Measurements from ENCODE around the gene KIF1B.
"Not testable (repeated sequence)": the region's sequence is repeated elsewhere in the genome, so short reads cannot be mapped to it uniquely, and the experiment has no call there.

Gene KIF1B

DNA sequence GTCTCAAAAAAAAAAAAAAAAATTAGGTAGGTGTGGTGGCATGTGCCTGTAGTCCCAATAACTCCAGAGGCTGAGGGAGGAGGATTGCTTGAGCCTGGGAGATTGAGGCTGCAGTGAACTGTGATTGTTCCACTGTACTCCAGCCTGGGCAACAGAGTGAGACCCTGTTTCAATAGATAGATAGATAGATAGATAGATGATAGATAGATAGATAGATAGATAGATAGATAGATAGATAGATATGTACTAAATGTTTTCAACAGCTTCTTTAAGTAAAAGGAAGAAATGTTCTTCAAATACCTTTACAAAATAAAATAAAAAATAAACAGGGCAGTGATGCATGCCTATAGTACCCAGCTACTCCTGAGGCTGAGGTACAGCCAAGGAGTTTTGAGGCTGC lies 9.8 kb downstream of the KIF1B start:
- H3K27me3 Mint-ChIP-seq, result no peaks in the 10 kb centered on the region
- ATAC-seq (replicated peaks; ENCODE audit: extremely low read depth, poor library complexity, severe bottlenecking) (no peak), DNase-seq (ENCODE audit: low spot score in 2 of 2) (no peak)
- H3K4me1 Mint-ChIP-seq, result peaks cover 30% of the 10 kb centered on the region
- H3K4me3 Mint-ChIP-seq, result no peak overlapping the region
- H3K27ac Mint-ChIP-seq (ENCODE audit: low read depth), result no peak overlapping the region
- H3K36me3 Mint-ChIP-seq (ENCODE audit: insufficient read depth), result no peaks in the 10 kb centered on the region
- no peaks in the 10 kb centered on the region for H3K9me3 Mint-ChIP-seq

DNA sequence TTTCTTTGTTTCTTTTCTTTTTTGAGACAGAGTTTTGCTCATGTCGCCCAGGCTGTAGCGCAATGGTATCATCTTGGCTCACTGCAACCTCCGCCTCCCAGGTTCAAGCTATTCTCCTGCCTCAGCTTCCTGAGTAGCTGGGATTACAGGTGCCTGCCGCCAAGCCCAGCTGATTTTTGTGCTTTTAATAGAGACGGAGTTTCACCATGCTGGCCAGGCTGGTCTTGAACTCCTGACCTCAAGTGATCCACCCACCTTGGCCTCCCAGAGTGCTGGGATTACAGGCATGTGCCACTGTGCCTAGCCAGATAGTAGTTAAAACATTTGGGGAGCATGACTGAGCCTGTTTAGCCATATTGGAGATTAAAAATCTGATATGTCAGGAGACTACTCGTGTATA lies 10.3 kb downstream of the KIF1B start:
- not testable (repeated sequence) for H3K27ac Mint-ChIP-seq (ENCODE audit: low read depth); H3K9me3 Mint-ChIP-seq; H3K4me3 Mint-ChIP-seq; H3K27me3 Mint-ChIP-seq; ATAC-seq (replicated peaks; ENCODE audit: extremely low read depth, poor library complexity, severe bottlenecking); H3K36me3 Mint-ChIP-seq (ENCODE audit: insufficient read depth); DNase-seq (ENCODE audit: low spot score in 2 of 2)
- H3K4me1 Mint-ChIP-seq, result peaks cover 30% of the 10 kb centered on the region

DNA sequence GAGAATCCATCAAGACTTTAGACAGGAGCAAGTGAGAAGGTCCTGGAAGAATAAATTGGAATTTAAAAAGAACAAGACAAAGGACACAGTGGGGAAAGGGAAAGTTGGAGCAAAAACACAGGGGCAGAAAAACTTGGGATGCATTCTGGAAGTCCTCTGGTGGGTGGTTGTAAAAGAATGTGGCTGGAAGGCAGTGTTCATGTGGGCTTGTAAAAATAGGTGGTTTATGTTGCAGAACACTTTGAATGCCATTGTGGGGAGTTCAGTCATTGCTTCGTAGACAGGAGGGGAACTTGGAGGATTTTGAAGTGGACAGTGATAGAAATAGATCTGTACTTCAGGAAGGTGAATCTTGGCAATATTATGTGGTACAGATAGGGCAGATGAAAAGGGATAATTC lies 15.2 kb downstream of the KIF1B start:
- H3K27me3 Mint-ChIP-seq, result no peaks in the 10 kb centered on the region
- no peak overlapping the region for H3K4me3 Mint-ChIP-seq
- ATAC-seq (replicated peaks; ENCODE audit: extremely low read depth, poor library complexity, severe bottlenecking) (no peak), DNase-seq (ENCODE audit: low spot score in 2 of 2) (no peak)
- no peaks in the 10 kb centered on the region for H3K9me3 Mint-ChIP-seq
- no peaks in the 10 kb centered on the region for H3K36me3 Mint-ChIP-seq (ENCODE audit: insufficient read depth)
- H3K4me1 Mint-ChIP-seq, result peaks cover 12% of the 10 kb centered on the region
- H3K27ac Mint-ChIP-seq (ENCODE audit: low read depth), result peak overlapping the region; percentile 12

DNA sequence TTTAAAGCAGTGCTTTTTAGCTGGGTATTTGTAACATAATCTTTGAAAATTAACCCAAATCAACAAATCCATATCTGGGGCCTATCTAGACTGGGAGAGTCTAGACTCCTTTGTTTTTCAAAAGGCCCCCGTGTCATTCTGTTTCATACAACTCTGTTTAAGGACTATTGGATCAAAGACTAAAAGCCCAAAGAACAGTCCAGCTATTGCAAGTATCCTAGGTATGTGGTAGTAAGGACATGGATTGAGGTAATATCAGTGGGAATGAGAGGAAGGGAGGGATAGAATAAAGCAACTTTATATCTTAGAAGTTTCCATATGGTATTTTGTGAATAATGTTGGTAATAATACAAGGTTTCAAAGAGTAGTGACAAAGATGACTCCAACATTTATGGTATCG lies 18.2 kb downstream of the KIF1B start:
- no peaks in the 10 kb centered on the region for H3K36me3 Mint-ChIP-seq (ENCODE audit: insufficient read depth)
- H3K9me3 Mint-ChIP-seq, result no peaks in the 10 kb centered on the region
- DNase-seq (ENCODE audit: low spot score in 2 of 2), result no peak
- no peak overlapping the region for H3K27ac Mint-ChIP-seq (ENCODE audit: low read depth)
- H3K27me3 Mint-ChIP-seq, result no peaks in the 10 kb centered on the region
- H3K4me3 Mint-ChIP-seq, result no peak overlapping the region
- peaks cover 12% of the 10 kb centered on the region for H3K4me1 Mint-ChIP-seq
- ATAC-seq (replicated peaks; ENCODE audit: extremely low read depth, poor library complexity, severe bottlenecking), result no peak

DNA sequence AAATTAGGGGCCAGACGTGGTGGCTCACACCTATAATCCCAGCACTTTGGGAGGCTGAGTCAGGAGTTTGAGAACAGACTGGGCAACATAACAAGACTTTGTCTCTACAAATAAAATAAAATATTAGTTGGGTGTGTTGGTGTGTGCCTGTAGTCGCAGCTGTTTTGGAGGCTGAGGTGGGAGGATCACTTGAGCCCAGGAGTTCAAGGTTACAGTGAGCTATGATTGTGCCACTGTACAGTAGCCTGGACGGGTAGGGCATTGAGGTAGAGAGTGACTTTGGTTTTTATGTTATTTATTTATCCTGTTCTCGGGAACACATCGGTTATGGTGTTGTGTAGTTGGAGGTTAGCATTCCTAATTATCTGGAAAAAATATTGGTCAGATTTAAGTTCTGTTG lies 19.5 kb downstream of the KIF1B start:
- peaks cover 7% of the 10 kb centered on the region for H3K36me3 Mint-ChIP-seq (ENCODE audit: insufficient read depth)
- no peaks in the 10 kb centered on the region for H3K9me3 Mint-ChIP-seq
- H3K4me1 Mint-ChIP-seq, result peaks cover 12% of the 10 kb centered on the region
- ATAC-seq (replicated peaks; ENCODE audit: extremely low read depth, poor library complexity, severe bottlenecking) (no peak), DNase-seq (ENCODE audit: low spot score in 2 of 2) (no peak)
- H3K27me3 Mint-ChIP-seq, result no peaks in the 10 kb centered on the region
- H3K4me3 Mint-ChIP-seq, result no peak overlapping the region
- H3K27ac Mint-ChIP-seq (ENCODE audit: low read depth), result no peak overlapping the region

DNA sequence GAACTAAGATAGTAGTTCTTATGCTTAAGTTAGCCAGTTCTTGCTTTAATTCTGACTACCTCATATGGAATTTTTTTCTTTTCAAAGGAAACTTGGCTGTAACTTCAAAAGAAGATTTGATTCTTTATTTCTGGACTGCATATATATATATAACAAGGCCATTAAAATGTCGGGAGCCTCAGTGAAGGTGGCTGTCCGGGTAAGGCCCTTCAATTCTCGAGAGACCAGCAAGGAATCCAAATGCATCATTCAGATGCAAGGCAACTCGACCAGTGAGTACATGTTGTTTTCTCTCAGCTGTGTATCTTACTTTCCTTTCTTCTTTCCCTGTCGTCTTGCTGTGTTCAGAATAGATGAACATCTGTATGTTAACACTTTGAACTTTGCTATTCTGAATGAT lies 21.8 kb downstream of the KIF1B start:
- H3K27ac Mint-ChIP-seq (ENCODE audit: low read depth), result no peak overlapping the region
- peaks cover under 1% of the 10 kb centered on the region for H3K4me1 Mint-ChIP-seq
- no peaks in the 10 kb centered on the region for H3K9me3 Mint-ChIP-seq
- DNase-seq (ENCODE audit: low spot score in 2 of 2) (no peak), ATAC-seq (replicated peaks; ENCODE audit: extremely low read depth, poor library complexity, severe bottlenecking) (no peak)
- H3K36me3 Mint-ChIP-seq (ENCODE audit: insufficient read depth), result peaks cover 10% of the 10 kb centered on the region
- no peak overlapping the region for H3K4me3 Mint-ChIP-seq
- no peaks in the 10 kb centered on the region for H3K27me3 Mint-ChIP-seq

DNA sequence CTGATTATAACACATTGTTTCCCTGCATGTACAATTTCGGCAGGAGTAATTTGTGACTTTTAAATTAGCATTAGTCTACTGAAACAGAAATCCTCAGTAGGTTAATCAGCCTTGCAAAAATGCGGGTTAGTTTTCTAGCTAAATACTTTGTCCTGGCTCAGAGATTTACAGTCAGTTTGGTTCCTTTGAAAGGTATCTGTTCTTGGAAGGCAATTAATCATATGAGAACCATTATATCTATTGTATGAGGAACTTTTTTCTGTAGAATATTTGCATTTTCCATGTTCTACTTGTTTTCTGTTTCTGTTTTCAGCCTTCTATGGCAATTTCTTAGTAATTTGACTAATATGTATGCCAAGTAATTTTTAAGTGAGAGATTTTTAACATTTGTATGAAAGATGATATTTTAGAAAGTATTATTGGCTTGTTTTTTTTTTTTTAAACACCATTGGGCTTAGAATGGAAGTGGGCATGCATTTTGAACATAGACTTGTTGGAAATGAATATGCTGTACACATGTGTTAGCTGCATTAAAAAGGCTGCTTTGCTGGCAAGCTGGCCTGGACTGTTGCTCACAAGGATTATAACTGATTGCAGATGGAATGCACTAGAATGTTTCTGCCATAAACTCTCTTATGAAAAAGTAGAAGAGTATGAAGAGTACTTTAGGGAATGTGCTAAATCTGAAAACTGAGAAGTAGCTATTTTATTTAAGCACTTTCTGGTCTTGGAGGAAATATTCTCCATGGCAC lies 26.2 kb downstream of the KIF1B start:
- Mint-ChIP-seq H3K27ac (ENCODE audit: low read depth) (no peak overlapping the region), H3K36me3 (ENCODE audit: insufficient read depth) (peaks cover 10% of the 10 kb centered on the region), H3K4me3 (no peak overlapping the region), H3K9me3 (no peaks in the 10 kb centered on the region), H3K4me1 (peaks cover 8% of the 10 kb centered on the region), H3K27me3 (no peaks in the 10 kb centered on the region)
- no peak for DNase-seq (ENCODE audit: low spot score in 2 of 2)
- ATAC-seq (replicated peaks; ENCODE audit: extremely low read depth, poor library complexity, severe bottlenecking), result no peak

DNA sequence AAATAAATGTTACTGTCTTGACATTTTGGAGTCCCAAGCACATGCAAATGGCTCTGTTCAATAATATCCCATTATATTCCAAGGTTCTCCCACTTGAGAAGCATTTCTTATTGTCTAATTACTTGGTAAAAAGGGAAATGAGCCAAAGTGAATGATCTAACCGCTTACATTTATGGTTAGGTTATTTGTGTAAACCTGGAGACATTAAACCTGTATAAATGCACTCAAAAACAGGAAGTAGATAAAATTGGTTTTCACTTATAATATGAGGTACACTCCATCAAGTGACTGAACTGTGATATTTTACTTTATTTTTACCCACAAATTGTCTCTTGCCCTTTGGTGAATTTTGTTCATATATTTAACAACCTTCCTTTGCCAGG lies 26.8 kb downstream of the KIF1B start:
- Mint-ChIP-seq H3K9me3 (no peaks in the 10 kb centered on the region), H3K36me3 (ENCODE audit: insufficient read depth) (peaks cover 10% of the 10 kb centered on the region), H3K27ac (ENCODE audit: low read depth) (no peak overlapping the region), H3K4me3 (no peak overlapping the region), H3K4me1 (peaks cover 13% of the 10 kb centered on the region), H3K27me3 (no peaks in the 10 kb centered on the region)
- ATAC-seq (replicated peaks; ENCODE audit: extremely low read depth, poor library complexity, severe bottlenecking) (no peak), DNase-seq (ENCODE audit: low spot score in 2 of 2) (no peak)

DNA sequence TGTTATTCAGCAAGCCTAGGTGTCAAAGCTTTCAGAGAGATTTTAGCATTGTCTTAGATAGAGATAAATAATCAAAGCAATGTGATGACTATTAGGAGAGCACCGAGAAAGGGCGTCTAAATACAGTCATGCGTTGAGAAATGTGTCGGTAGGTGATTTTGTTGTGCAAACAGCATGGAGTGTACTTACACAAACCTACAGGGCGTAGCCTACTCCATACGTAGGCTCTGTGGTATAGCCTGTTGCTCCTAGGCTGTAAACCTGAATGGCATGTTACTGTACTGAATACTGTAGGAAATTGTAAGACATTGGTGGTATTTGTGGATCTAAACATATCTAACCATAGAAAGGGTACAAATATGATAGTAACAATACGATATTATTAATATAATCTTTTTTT lies 31.8 kb downstream of the KIF1B start:
- no peaks in the 10 kb centered on the region for H3K27me3 Mint-ChIP-seq
- H3K4me3 Mint-ChIP-seq, result no peak overlapping the region
- H3K36me3 Mint-ChIP-seq (ENCODE audit: insufficient read depth), result no peaks in the 10 kb centered on the region
- H3K9me3 Mint-ChIP-seq, result no peaks in the 10 kb centered on the region
- no peak for ATAC-seq (replicated peaks; ENCODE audit: extremely low read depth, poor library complexity, severe bottlenecking)
- DNase-seq (ENCODE audit: low spot score in 2 of 2), result no peak
- H3K27ac Mint-ChIP-seq (ENCODE audit: low read depth), result no peak overlapping the region
- H3K4me1 Mint-ChIP-seq, result peaks cover 18% of the 10 kb centered on the region

DNA sequence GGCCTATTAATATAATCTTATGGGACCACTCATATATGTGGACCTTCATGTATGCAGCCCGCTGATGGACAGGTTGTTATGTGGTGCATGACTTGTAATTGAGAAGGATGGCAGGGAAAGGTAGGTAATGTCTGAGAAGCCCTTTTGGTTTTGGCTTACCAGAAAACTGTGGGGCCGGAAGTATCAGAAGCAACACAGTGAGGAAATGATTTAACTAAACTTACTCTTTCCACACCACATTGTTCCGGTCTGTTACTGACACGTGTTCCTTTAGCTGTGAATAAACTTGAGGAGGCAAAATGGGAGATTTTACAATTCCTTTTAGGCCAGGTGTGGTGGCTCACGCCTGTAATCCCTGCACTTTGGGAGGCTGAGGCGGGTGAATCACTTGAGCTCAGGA lies 32.4 kb downstream of the KIF1B start:
- Mint-ChIP-seq H3K36me3 (ENCODE audit: insufficient read depth) (no peaks in the 10 kb centered on the region), H3K27me3 (no peaks in the 10 kb centered on the region), H3K9me3 (no peaks in the 10 kb centered on the region), H3K4me1 (peaks cover 12% of the 10 kb centered on the region), H3K4me3 (no peak overlapping the region), H3K27ac (ENCODE audit: low read depth) (peak overlapping the region; percentile 32)
- ATAC-seq (replicated peaks; ENCODE audit: extremely low read depth, poor library complexity, severe bottlenecking) (no peak), DNase-seq (ENCODE audit: low spot score in 2 of 2) (no peak)

DNA sequence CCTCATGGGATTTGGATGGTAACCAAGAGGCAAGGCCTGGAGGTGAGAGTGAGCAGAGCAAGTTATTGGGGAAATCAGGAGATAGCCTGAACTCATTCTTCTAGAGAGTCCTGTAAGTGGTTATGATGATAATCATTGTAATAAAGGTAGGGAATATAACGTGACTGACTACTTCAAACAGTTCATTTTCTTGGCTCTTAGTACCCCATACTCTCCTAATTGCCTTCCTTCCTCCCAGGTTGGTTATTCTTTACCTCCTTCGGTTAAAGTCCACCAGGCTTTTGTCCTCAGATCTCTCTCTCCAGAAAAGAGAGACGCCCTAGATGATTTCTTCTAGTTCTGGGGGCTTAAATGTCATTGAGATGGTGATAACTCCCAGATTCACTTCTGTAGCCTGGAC lies 35.3 kb downstream of the KIF1B start:
- no peak for DNase-seq (ENCODE audit: low spot score in 2 of 2)
- H3K36me3 Mint-ChIP-seq (ENCODE audit: insufficient read depth), result no peaks in the 10 kb centered on the region
- peaks cover 11% of the 10 kb centered on the region for H3K4me1 Mint-ChIP-seq
- H3K27ac Mint-ChIP-seq (ENCODE audit: low read depth), result no peak overlapping the region
- ATAC-seq (replicated peaks; ENCODE audit: extremely low read depth, poor library complexity, severe bottlenecking), result no peak
- no peaks in the 10 kb centered on the region for H3K9me3 Mint-ChIP-seq
- H3K27me3 Mint-ChIP-seq, result no peaks in the 10 kb centered on the region
- H3K4me3 Mint-ChIP-seq, result no peak overlapping the region

DNA sequence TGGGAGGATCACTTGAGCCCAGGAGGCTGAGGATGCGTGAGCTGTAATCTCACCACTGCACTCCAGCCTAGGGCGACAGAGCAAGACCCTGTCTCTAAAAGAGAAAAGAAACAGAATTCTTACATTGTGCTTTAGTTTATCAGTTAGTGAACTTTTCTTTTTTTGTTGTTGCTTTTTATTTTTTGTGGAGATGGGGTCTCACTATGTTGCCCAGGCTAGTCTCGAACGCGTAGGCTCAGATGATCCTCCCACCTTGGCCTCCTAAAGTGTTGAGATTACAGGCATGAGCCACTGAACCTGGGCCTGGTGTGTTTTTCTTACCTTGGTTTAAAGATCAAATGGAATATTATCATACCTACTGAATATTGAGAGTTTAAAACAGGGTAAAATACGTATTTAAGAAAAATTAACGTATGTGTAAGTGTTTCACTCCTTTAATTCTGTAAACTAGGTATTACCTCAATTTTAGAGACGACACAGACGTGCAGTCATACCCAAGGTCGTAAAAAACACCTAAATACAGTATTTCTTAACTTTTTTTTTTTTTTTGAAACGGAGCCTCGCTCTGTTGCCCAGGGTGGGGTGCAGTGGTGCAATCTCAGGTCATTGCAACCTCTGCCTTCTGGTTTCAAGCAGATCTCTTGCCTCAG lies 39.6 kb downstream of the KIF1B start:
- peaks cover 6% of the 10 kb centered on the region for H3K4me1 Mint-ChIP-seq
- peaks cover 2% of the 10 kb centered on the region for H3K36me3 Mint-ChIP-seq (ENCODE audit: insufficient read depth)
- no peaks in the 10 kb centered on the region for H3K27me3 Mint-ChIP-seq
- no peak overlapping the region for H3K27ac Mint-ChIP-seq (ENCODE audit: low read depth)
- no peak overlapping the region for H3K4me3 Mint-ChIP-seq
- no peaks in the 10 kb centered on the region for H3K9me3 Mint-ChIP-seq
- ATAC-seq (replicated peaks; ENCODE audit: extremely low read depth, poor library complexity, severe bottlenecking) (no peak), DNase-seq (ENCODE audit: low spot score in 2 of 2) (no peak)

DNA sequence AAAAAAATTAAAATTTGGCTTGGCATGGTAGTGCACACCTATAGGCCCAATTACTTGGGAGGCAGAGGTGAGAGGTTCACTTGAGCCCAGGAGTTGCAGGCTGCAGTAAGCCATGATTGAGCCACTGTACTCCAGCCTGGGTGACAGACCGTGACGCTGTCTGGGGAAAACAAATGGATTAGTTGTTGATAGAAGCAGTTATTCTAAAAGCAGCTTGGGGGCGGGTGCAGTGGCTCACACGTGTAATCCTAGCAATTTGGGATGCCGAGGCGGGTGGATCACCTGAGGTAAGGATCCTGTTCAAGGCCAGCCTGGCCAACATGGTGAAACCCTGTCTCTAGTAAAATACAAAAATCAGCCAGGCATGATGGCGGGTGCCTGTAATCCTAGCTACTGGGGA lies 40.3 kb downstream of the KIF1B start:
- no peaks in the 10 kb centered on the region for H3K27me3 Mint-ChIP-seq
- H3K4me3 Mint-ChIP-seq, result no peak overlapping the region
- peaks cover 6% of the 10 kb centered on the region for H3K4me1 Mint-ChIP-seq
- ATAC-seq (replicated peaks; ENCODE audit: extremely low read depth, poor library complexity, severe bottlenecking) (no peak), DNase-seq (ENCODE audit: low spot score in 2 of 2) (no peak)
- peak overlapping the region; percentile 25 for H3K27ac Mint-ChIP-seq (ENCODE audit: low read depth)
- peaks cover 2% of the 10 kb centered on the region for H3K36me3 Mint-ChIP-seq (ENCODE audit: insufficient read depth)
- no peaks in the 10 kb centered on the region for H3K9me3 Mint-ChIP-seq
